Measurements from ENCODE around the gene RAX2.

DNA sequence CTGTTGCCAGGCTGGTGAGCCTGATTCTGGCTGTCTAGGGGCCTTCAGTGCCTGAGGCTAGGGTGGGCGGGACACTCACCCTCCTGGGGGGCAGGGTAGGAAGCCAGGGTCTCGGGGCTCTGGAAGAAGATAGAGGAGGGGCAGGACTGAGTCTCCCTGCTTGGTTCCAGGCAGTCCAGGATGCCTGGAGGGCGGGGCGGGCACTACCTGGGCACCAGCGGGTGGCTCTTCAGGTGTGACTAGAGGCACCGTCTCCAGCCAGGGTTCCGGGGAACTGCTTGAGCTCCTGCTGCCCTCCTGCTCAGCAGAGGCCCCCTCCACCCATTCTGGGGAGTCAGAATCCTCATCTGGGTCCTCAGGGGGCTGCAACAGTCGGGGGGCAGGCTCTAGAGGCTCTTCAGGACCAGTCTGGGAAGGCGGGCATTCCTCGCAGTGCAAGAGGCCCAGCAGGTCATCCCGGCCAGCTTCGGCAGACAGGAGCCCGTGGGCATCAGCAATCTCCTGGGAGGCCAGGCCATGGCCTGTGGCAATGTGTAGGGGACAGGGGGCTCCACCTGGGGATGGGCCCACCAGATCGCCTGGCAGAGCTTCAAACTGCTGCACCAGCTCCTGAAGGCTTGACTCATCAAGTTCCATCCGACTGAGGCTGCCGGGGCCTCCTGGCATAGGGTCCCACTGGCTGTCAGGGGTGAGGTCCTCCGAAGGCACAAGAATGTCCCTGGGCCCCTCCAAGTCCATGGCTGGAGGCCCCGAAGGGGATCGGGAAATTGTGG lies 12.4 kb downstream of the RAX2 start:
- TF ChIP-seq, protein P1, sequence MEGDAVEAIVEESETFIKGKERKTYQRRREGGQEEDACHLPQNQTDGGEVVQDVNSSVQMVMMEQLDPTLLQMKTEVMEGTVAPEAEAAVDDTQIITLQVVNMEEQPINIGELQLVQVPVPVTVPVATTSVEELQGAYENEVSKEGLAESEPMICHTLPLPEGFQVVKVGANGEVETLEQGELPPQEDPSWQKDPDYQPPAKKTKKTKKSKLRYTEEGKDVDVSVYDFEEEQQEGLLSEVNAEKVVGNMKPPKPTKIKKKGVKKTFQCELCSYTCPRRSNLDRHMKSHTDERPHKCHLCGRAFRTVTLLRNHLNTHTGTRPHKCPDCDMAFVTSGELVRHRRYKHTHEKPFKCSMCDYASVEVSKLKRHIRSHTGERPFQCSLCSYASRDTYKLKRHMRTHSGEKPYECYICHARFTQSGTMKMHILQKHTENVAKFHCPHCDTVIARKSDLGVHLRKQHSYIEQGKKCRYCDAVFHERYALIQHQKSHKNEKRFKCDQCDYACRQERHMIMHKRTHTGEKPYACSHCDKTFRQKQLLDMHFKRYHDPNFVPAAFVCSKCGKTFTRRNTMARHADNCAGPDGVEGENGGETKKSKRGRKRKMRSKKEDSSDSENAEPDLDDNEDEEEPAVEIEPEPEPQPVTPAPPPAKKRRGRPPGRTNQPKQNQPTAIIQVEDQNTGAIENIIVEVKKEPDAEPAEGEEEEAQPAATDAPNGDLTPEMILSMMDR (IDR thresholded peaks at IDR 0.05 in 8 of 11, conservative IDR thresholded peaks at IDR 0.05 in 3 of 11) = no peak
- no peak for TF ChIP-seq POLR2A (IDR thresholded peaks at IDR 0.05)
